Endothelial cell of umbilical vein (primary cell): ENCODE measurements around the gene CLEC16A. TPM values are rescaled to one million over a fixed set of nuclear protein-coding genes. Genes with fewer than 3 reads are reported as not detected.

Experiments used
- BruUV-seq: library from RNA; stranded (reverse); fragments of 400-500 nt; replicated peaks from 2 replicates; lab custom pipeline; 2021; lab: Mats Ljungman, UMichigan
- CTCF ChIA-PET: fragments of 300-600, 350-600 bp; sonication (Branson Sonifier 250); formaldehyde crosslinking; loops from one replicate; lab custom pipeline; 2021; ENCODE audit warnings: antibody characterized with exemption, inconsistent platforms; lab: Charles Lee
- POLR2A ChIA-PET: fragments of 300-600, 350-600 bp; sonication (Branson Sonifier 250); formaldehyde crosslinking; loops from one replicate; lab custom pipeline; 2021; ENCODE audit warnings: antibody characterized with exemption, inconsistent platforms; lab: Charles Lee
- DNase-seq: peaks from one replicate; pipeline ENCODE4 v3.0.0-alpha.2; 2011; ENCODE audit warnings: low read depth, low spot score
- FAIRE-seq: peaks from 2 replicates; lab custom pipeline; 2011; peaks lifted over from hg19 to GRCh38; lab: Jason Lieb, UNC
- H2AFZ ChIP-seq: 2 replicates; pipeline ENCODE4 v1.6.0; 2012; ENCODE audit warnings: low read depth, low read length, control low read depth, inconsistent platforms
- H3K27ac ChIP-seq: 2 replicates; pipeline ENCODE4 v1.5.1; 2011; ENCODE audit warnings: low read depth, mild to moderate bottlenecking, control low read depth, low read length, moderate library complexity; ENCODE audit not compliant: insufficient read depth
- H3K27me3 ChIP-seq, 2 experiments: 2 replicates each; pipeline versions ENCODE4 v1.6.0 to v1.6.1; 2011; ENCODE audit warnings: low read length in 2 of 2, mixed read lengths in 1 of 2; ENCODE audit not compliant: control insufficient read depth in 2 of 2, insufficient read depth in 2 of 2
- H3K36me3 ChIP-seq, 2 experiments: 2 replicates in 1 of 2; 3 replicates in 1 of 2; pipeline ENCODE4 v1.5.1; 2011; ENCODE audit warnings: low read length in 2 of 2, mild to moderate bottlenecking in 1 of 2, moderate library complexity in 1 of 2; ENCODE audit not compliant: control insufficient read depth in 2 of 2, insufficient read depth in 2 of 2; ENCODE audit errors: extremely low read depth in 1 of 2
- H3K4me1 ChIP-seq: 3 replicates; pipeline ENCODE4 v1.5.1; 2011; ENCODE audit warnings: mild to moderate bottlenecking, low read length; ENCODE audit not compliant: control insufficient read depth, insufficient read depth; ENCODE audit errors: extremely low read depth
- H3K4me2 ChIP-seq: 2 replicates; pipeline ENCODE4 v1.6.1; 2011; ENCODE audit warnings: low read length, control low read depth, mixed read lengths; ENCODE audit not compliant: insufficient read depth
- H3K4me3 ChIP-seq, 3 experiments: fragments of 200-600 bp in 1 of 3; sonication (generic), shearing (Covaris generic) in 1 of 3; replicated peaks in 1 of 3; 2 replicates each; pipeline ENCODE4 v1.5.1; 2011 to 2016; ENCODE audit warnings: control low read depth in 3 of 3, low read length in 3 of 3, mild to moderate bottlenecking in 2 of 3, inconsistent platforms in 1 of 3, low read depth in 1 of 3, moderate library complexity in 1 of 3; ENCODE audit not compliant: insufficient read depth in 1 of 3
- H3K79me2 ChIP-seq: 2 replicates; pipeline ENCODE4 v1.6.0; 2012; ENCODE audit warnings: low read length, inconsistent platforms; ENCODE audit not compliant: control insufficient read depth, insufficient read depth
- H3K9ac ChIP-seq: replicated peaks from 2 replicates; pipeline ENCODE3; 2011; ENCODE audit warnings: low read length, control low read depth; ENCODE audit not compliant: insufficient read depth; ENCODE audit errors: extremely low read depth
- H3K9me1 ChIP-seq: replicated peaks from 3 replicates; pipeline ENCODE4 v1.6.0; 2011; ENCODE audit warnings: mild to moderate bottlenecking, low read length; ENCODE audit not compliant: control insufficient read depth, insufficient read depth; ENCODE audit errors: extremely low read depth
- H3K9me3 ChIP-seq: replicated peaks from 2 replicates; pipeline ENCODE4 v1.5.1; 2012; ENCODE audit warnings: low read length, inconsistent platforms; ENCODE audit not compliant: control insufficient read depth, insufficient read depth
- H4K20me1 ChIP-seq: replicated peaks from 2 replicates; pipeline ENCODE3; 2011; ENCODE audit warnings: mild to moderate bottlenecking, low read length; ENCODE audit not compliant: control insufficient read depth, insufficient read depth; ENCODE audit errors: extremely low read depth
- EZH2 ChIP-seq: IDR thresholded peaks from 2 replicates; pipeline ENCODE4 v1.6.1; 2012; ENCODE audit warnings: borderline replicate concordance, low read depth, mild to moderate bottlenecking, moderate library complexity, low read length, inconsistent platforms; ENCODE audit not compliant: severe bottlenecking
- FOS ChIP-seq: IDR thresholded peaks from 2 replicates; pipeline ENCODE4 v1.6.1; 2011; ENCODE audit warnings: mild to moderate bottlenecking, low read length, moderate library complexity, borderline replicate concordance; ENCODE audit not compliant: insufficient read depth
- GATA2 ChIP-seq: IDR thresholded peaks from 2 replicates; pipeline ENCODE4 v1.7.0; 2011; ENCODE audit warnings: low read depth, mild to moderate bottlenecking, moderate library complexity, mixed read lengths, low read length; ENCODE audit not compliant: insufficient read length, insufficient read depth
- JUN ChIP-seq: IDR thresholded peaks from 2 replicates; pipeline ENCODE4 v1.6.1; 2011; ENCODE audit warnings: borderline replicate concordance, low read depth; ENCODE audit not compliant: insufficient read length, insufficient read depth
- MYC ChIP-seq: IDR thresholded peaks from one replicate; pipeline ENCODE4 v1.6.1; 2011; ENCODE audit warnings: mild to moderate bottlenecking, low read depth, low read length
- POLR2A ChIP-seq: IDR thresholded peaks from 2 replicates; pipeline ENCODE4 v1.6.1; 2012; ENCODE audit warnings: low read depth, mild to moderate bottlenecking, control low read depth, low read length
- POLR2AphosphoS5 ChIP-seq: IDR thresholded peaks from 2 replicates; pipeline ENCODE4 v1.6.1; 2012; ENCODE audit warnings: low read depth, mild to moderate bottlenecking, control low read depth, low read length, moderate library complexity; ENCODE audit not compliant: insufficient read depth
- dilution Hi-C: fragments of 300-500 bp; cut with MboI; formaldehyde crosslinking; loops from one replicate; pipeline ENCODE4 v1.15.0; 2019; ENCODE audit warnings: low sequenced_read_pairs; ENCODE audit not compliant: extremely low pct_ligation_motif_present
- intact Hi-C: fragments of 100-400 bp; cut with micrococcal nuclease; formaldehyde crosslinking; loops from one replicate; pipeline ENCODE4 v1.10.0; 2022
- polyA plus RNA-seq, 4 experiments: library from polyadenylated mRNA; depleted of rRNA in 3 of 4; stranded (reverse) in 3 of 4; unstranded in 1 of 4; fragments of >200 nt; gene quantifications; 2 replicates each; pipeline versions ENCODE4 v1.2.1 to v1.2.3, GENCODE V29; 2011 to 2012; ENCODE audit warnings: missing spikeins in 1 of 4
- total RNA-seq: library from RNA; stranded (reverse); gene quantifications from 2 replicates; pipeline ENCODE4 v1.2.3, GENCODE V29; 2021
- TF ChIP-seq, protein P1 (sequence below): IDR thresholded peaks from 2 replicates; pipeline ENCODE4 v1.6.1; 2011; ENCODE audit not compliant: insufficient read depth, insufficient read length
- TF ChIP-seq, protein P2 (sequence below), 2 donors: IDR thresholded peaks; 1 replicate in 1 of 2; 2 replicates in 1 of 2; pipeline ENCODE4 v1.5.1; 2011; ENCODE audit warnings: low read length in 2 of 2, mild to moderate bottlenecking in 2 of 2, moderate library complexity in 2 of 2, control low read depth in 1 of 2, inconsistent platforms in 1 of 2, low read depth in 1 of 2; ENCODE audit not compliant: insufficient read depth in 1 of 2; ENCODE audit errors: extremely low read depth in 1 of 2

CLEC16A gene
- total and polyA plus RNA-seq, 2 donors (not counting 3 experiments of a cell fraction or from before 2014, with no cell fraction given), result 11.4 to 23.3 TPM

DNA sequence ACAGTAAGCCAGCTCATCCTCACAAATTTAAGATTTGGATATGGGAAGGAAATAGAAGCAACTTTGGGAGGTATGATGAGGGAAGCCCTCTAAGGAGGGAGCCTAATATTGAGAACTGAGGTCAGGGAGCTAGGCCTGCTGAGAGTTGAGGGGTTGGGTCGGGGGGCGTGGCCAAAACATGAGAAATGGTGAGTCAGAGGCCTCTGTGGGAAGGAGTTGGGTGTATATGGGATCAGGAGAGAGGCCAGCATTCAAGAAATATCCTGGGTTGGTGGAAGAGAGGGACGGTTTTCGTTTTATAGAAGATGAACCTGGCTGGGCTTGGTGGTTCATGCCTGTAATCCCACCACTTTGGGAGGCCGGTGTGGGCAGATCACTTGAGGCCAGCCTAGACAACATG is 48.4 kb downstream of the CLEC16A start:
- dilution Hi-C loops (no loop called here), intact Hi-C loops (no loop called here)
- Histone ChIP-seq H3K36me3 (peaks cover 0 to 3% of the 10 kb centered on the region in 2 experiments), H3K27ac (no peak overlapping the region), H3K9ac (no peak overlapping the region), H3K4me2 (no peak overlapping the region), H4K20me1 (no peaks in the 10 kb centered on the region), H3K9me1 (no peaks in the 10 kb centered on the region), H3K27me3 (no peaks in the 10 kb centered on the region), H3K4me3 (no peak overlapping the region), H3K9me3 (no peaks in the 10 kb centered on the region), H3K4me1 (peaks cover 15% of the 10 kb centered on the region), H3K79me2 (no peaks in the 10 kb centered on the region), H2AFZ (no peak overlapping the region)
- peak; percentile 67 for FAIRE-seq
- no TSS peak for BruUV-seq
- POLR2A ChIA-PET, result no interaction called here
- DNase-seq, result peak; percentile 21
- TF ChIP-seq FOS, result peak; percentile 55
- no peak for TF ChIP-seq EZH2
- TF ChIP-seq, protein P1, sequence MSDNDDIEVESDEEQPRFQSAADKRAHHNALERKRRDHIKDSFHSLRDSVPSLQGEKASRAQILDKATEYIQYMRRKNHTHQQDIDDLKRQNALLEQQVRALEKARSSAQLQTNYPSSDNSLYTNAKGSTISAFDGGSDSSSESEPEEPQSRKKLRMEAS, result no peak
- TF ChIP-seq, protein P2, sequence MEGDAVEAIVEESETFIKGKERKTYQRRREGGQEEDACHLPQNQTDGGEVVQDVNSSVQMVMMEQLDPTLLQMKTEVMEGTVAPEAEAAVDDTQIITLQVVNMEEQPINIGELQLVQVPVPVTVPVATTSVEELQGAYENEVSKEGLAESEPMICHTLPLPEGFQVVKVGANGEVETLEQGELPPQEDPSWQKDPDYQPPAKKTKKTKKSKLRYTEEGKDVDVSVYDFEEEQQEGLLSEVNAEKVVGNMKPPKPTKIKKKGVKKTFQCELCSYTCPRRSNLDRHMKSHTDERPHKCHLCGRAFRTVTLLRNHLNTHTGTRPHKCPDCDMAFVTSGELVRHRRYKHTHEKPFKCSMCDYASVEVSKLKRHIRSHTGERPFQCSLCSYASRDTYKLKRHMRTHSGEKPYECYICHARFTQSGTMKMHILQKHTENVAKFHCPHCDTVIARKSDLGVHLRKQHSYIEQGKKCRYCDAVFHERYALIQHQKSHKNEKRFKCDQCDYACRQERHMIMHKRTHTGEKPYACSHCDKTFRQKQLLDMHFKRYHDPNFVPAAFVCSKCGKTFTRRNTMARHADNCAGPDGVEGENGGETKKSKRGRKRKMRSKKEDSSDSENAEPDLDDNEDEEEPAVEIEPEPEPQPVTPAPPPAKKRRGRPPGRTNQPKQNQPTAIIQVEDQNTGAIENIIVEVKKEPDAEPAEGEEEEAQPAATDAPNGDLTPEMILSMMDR (IDR thresholded peaks at IDR 0.05; ENCODE audit: extremely low read depth in 1 of 2, insufficient read depth in 1 of 2, low read depth in 1 of 2, low read length in 2 of 2), result no peak
- CTCF ChIA-PET, result interaction anchor here (2.0 kb wide), 1 partner anchor 264 kb away, joined by 5 read pairs; the partner anchor contains the start of gene SOCS1

DNA sequence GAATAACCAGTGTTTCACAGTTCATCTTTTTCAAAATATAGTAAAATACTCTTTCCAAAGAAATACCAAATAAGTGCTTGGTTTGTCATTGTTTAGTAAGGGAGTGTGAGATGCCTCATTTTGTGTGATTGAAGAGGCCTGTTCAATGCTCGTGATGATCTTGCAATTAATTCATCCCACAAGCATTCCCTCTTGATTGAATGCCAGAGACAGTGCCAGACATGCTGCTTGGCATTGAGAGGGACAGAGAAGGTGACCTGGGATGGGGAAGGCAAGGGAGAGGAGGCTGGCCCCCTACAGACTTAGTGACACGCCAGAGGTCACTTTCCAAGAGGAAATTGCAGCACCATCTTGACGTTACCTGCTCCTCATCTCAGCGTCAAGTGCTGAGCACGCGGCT is 49.3 kb downstream of the CLEC16A start:
- H3K27ac ChIP-seq, result no peak overlapping the region
- no peaks in the 10 kb centered on the region for H4K20me1 ChIP-seq
- H3K79me2 ChIP-seq, result no peaks in the 10 kb centered on the region
- FAIRE-seq, result no peak
- H3K27me3 ChIP-seq, result no peaks in the 10 kb centered on the region
- H3K4me3 ChIP-seq, result no peak overlapping the region
- ChIA-PET POLR2A (no interaction called here), CTCF (no interaction called here)
- peaks cover 15% of the 10 kb centered on the region for H3K4me1 ChIP-seq
- H3K9me1 ChIP-seq, result no peaks in the 10 kb centered on the region
- intact Hi-C loops (no loop called here), dilution Hi-C loops (no loop called here)
- no TSS peak for BruUV-seq
- no peak overlapping the region for H3K9ac ChIP-seq
- H2AFZ ChIP-seq, result no peak overlapping the region
- no peak for DNase-seq
- H3K4me2 ChIP-seq, result no peak overlapping the region
- no peak for TF ChIP-seq JUN
- TF ChIP-seq MYC, result no peak
- no peak for TF ChIP-seq POLR2AphosphoS5
- no peak for TF ChIP-seq POLR2A
- TF ChIP-seq GATA2, result no peak
- TF ChIP-seq, protein P1, result no peak
- TF ChIP-seq EZH2, result no peak
- TF ChIP-seq FOS, result no peak
- peaks cover 2 to 3% of the 10 kb centered on the region in 2 experiments for H3K36me3 ChIP-seq
- H3K9me3 ChIP-seq, result no peaks in the 10 kb centered on the region
